Measurements from ENCODE around the gene BBS10. TPM values are rescaled to one million over a fixed set of nuclear protein-coding genes. Genes with fewer than 3 reads are reported as not detected.
A peak's percentile ranks its signal among the peaks of the same experiment; 100 is the strongest.

BBS10 gene
- total RNA-seq (ENCODE audit: unreplicated experiment) = 10.9 TPM
- long read RNA-seq, partial matches to known transcripts = 0 of 2 reads
- long read RNA-seq, other reads (novel, unspliced or antisense) = 1 of 2 reads

- Mint-ChIP-seq H3K4me3 (ENCODE audit: unreplicated experiment) (peak within 1 kb of the TSS; percentile 91), H3K27ac (ENCODE audit: unreplicated experiment) (peak within 1 kb of the TSS; percentile 93), H3K36me3 (ENCODE audit: unreplicated experiment) (no peaks in the 10 kb centered on the region), H3K9me3 (ENCODE audit: unreplicated experiment) (peaks cover 6% of the 10 kb centered on the region), H3K4me1 (ENCODE audit: low read depth, unreplicated experiment) (peaks cover 7% of the 10 kb centered on the region), H3K27me3 (ENCODE audit: unreplicated experiment) (no peaks in the 10 kb centered on the region)
- DNase-seq = peak; percentile 88
- TF ChIP-seq CTCF (IDR thresholded peaks at IDR 0.05; ENCODE audit: partially characterized antibody, unreplicated experiment) = no peak
Measured at GRCh38 chr12:76348079-76348901, at the start of gene BBS10. Gene BBS10 (minus strand): TSS chr12:76348415. CDS start chr12:76348358, 57 bp downstream.

GRCh38 chr12:76391461-76391860, 43.2 kb upstream of the BBS10 start:
- H3K27ac Mint-ChIP-seq (ENCODE audit: unreplicated experiment) = no peak overlapping the region
- no peaks in the 10 kb centered on the region for H3K36me3 Mint-ChIP-seq (ENCODE audit: unreplicated experiment)
- no peak overlapping the region for H3K4me3 Mint-ChIP-seq (ENCODE audit: unreplicated experiment)
- no peaks in the 10 kb centered on the region for H3K4me1 Mint-ChIP-seq (ENCODE audit: low read depth, unreplicated experiment)
- DNase-seq = no peak
- no peak for TF ChIP-seq CTCF (IDR thresholded peaks at IDR 0.05; ENCODE audit: partially characterized antibody, unreplicated experiment)
- peaks cover 2% of the 10 kb centered on the region for H3K27me3 Mint-ChIP-seq (ENCODE audit: unreplicated experiment)
- no peaks in the 10 kb centered on the region for H3K9me3 Mint-ChIP-seq (ENCODE audit: unreplicated experiment)

- no peaks in the 10 kb centered on the region for H3K36me3 Mint-ChIP-seq (ENCODE audit: unreplicated experiment)
- TF ChIP-seq CTCF (IDR thresholded peaks at IDR 0.05; ENCODE audit: partially characterized antibody, unreplicated experiment) = no peak
- H3K4me1 Mint-ChIP-seq (ENCODE audit: low read depth, unreplicated experiment) = no peaks in the 10 kb centered on the region
- H3K27ac Mint-ChIP-seq (ENCODE audit: unreplicated experiment) = no peak overlapping the region
- H3K27me3 Mint-ChIP-seq (ENCODE audit: unreplicated experiment) = peaks cover 2% of the 10 kb centered on the region
- no peaks in the 10 kb centered on the region for H3K9me3 Mint-ChIP-seq (ENCODE audit: unreplicated experiment)
- no peak for DNase-seq
- H3K4me3 Mint-ChIP-seq (ENCODE audit: unreplicated experiment) = no peak overlapping the region
Measured at GRCh38 chr12:76387614-76388013, 39.4 kb upstream of the BBS10 start.

GRCh38 chr12:76384560-76384959, 36.3 kb upstream of the BBS10 start:
- Mint-ChIP-seq H3K36me3 (ENCODE audit: unreplicated experiment) (no peaks in the 10 kb centered on the region), H3K4me3 (ENCODE audit: unreplicated experiment) (no peak overlapping the region), H3K9me3 (ENCODE audit: unreplicated experiment) (no peaks in the 10 kb centered on the region), H3K4me1 (ENCODE audit: low read depth, unreplicated experiment) (no peaks in the 10 kb centered on the region), H3K27me3 (ENCODE audit: unreplicated experiment) (peaks cover 2% of the 10 kb centered on the region), H3K27ac (ENCODE audit: unreplicated experiment) (no peak overlapping the region)
- no peak for DNase-seq
- TF ChIP-seq CTCF (IDR thresholded peaks at IDR 0.05; ENCODE audit: partially characterized antibody, unreplicated experiment) = no peak

- no peak for DNase-seq
- no peaks in the 10 kb centered on the region for H3K9me3 Mint-ChIP-seq (ENCODE audit: unreplicated experiment)
- no peaks in the 10 kb centered on the region for H3K36me3 Mint-ChIP-seq (ENCODE audit: unreplicated experiment)
- no peak overlapping the region for H3K27ac Mint-ChIP-seq (ENCODE audit: unreplicated experiment)
- no peak overlapping the region for H3K4me3 Mint-ChIP-seq (ENCODE audit: unreplicated experiment)
- peaks cover 2% of the 10 kb centered on the region for H3K27me3 Mint-ChIP-seq (ENCODE audit: unreplicated experiment)
- no peak for TF ChIP-seq CTCF (IDR thresholded peaks at IDR 0.05; ENCODE audit: partially characterized antibody, unreplicated experiment)
- H3K4me1 Mint-ChIP-seq (ENCODE audit: low read depth, unreplicated experiment) = no peaks in the 10 kb centered on the region
Measured at GRCh38 chr12:76383988-76384387, 35.8 kb upstream of the BBS10 start.
